ENCODE measurements around the gene CENPO.

The CENPO gene, protein sequence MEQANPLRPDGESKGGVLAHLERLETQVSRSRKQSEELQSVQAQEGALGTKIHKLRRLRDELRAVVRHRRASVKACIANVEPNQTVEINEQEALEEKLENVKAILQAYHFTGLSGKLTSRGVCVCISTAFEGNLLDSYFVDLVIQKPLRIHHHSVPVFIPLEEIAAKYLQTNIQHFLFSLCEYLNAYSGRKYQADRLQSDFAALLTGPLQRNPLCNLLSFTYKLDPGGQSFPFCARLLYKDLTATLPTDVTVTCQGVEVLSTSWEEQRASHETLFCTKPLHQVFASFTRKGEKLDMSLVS

DNA sequence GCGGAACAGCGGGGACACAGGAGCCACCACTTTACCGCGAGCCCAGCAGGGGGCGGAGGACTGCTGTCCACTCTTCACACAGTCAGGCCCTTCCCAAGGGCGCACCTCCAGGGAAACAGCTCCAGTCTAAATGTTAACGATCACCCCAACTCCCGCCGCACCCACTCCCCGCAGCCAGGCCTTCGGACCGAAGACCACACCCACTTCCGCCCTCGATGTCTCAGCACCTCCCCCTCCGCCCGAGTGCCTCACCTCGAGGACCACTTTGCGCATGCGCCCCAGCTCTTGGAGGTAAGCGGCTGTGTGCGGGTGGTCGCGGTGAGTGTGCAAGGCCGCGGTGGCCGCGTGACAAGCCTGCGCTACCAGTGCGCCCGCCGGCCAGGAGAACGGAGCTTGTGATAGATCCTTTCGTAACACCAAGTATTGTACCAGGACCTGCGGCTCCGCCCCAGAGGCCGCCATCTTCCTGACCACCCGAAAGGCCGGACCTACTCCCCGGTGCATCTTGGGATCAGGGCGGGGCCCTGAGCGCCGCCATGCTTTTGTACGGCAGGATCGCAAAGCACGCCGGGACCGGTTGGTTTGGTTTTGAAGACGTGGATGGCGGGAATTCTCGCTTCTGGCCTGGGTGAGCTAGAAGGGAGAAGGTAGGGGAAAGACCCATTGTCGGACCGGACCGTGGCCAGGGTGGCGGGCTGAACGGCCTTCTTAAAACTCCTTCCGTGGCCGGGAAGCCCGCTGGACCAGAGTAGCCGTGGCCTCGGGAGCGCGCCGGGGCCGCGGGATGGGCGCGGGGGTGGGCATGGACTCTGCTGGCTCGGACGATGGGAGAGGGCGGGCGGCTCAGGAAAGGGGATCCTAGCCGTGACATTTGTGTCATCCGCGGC lies at the start of gene CENPO, which contains the start of gene PTRHD1:
CENPO (plus strand) TSS at position 552 of the 887 bp plus-strand sequence. CDS start 495 bp downstream, outside the sequence.
PTRHD1 (minus strand) TSS at position 518 of the 887 bp plus-strand sequence; CDS start at position 504, 14 bp downstream.
- DNase-seq = peak; percentile 98

DNA sequence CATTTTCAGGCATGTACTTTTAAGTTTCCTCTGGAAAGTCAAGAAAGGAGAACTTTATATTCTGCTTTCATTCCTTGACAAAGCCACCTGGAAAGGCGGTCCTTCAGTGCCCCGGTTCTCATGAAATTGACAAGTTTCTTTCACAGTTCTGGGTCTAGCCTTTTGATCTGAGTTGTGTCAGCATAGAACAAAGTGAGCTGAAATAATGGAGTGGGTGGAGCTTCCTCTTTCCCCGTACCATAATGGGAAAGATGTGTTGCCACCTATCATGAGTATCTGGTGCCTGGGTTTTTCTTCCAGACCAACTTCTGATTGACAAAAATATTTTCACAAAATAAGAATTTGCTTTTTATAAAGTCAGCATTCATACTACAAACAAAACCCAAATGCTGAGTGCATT lies 49.3 kb upstream of the CENPO start:
- no peak for DNase-seq

GRCh38 chr2:24744356-24744755 lies 48.9 kb upstream of the CENPO start:
- DNase-seq = no peak

DNA sequence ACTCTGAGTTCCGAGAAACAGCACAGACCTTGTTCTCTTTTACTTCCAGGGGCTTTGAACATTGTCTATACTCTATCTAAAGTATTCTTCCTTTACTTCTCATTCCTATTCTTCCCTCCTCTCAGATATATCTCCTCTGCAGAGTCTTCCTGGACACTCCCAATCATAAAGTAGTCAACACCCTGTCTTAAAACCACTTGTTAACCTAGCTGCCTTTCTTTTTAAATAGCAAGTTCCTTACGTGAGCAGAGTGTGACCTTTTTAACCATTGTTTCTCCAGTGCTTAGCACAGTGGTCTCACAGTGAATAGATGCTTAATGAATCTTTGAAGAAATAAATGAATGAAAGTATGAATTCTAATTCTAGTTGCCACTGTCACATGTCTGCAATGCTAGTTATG lies 47.4 kb upstream of the CENPO start:
- no peak for DNase-seq

DNA sequence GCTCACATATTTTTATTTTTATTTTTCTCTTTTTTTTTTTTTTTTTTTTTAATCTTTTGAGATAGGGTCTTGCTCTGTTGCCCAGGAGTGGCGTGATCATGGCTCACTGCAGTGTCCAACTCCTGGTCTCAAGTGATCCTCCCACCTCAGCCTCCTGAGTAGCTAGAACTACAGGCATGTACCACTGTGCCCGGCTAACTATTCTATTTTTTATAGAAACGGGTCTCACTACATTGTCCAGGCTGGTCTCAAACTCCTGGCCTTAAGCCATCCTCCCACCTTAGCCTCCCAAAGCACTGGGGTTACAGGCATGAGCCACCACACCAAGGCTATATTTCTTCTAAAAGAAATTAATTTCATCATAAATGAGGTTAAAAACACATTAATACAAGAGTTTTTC lies 45.9 kb upstream of the CENPO start:
- no peak for DNase-seq

GRCh38 chr2:24749069-24749691 lies 44.0 kb upstream of the CENPO start:
- DNase-seq = no peak

GRCh38 chr2:24754985-24755705 lies 38.1 kb upstream of the CENPO start:
- no peak for DNase-seq

- no peak for DNase-seq
Measured at GRCh38 chr2:24756789-24757188, 36.4 kb upstream of the CENPO start.

DNA sequence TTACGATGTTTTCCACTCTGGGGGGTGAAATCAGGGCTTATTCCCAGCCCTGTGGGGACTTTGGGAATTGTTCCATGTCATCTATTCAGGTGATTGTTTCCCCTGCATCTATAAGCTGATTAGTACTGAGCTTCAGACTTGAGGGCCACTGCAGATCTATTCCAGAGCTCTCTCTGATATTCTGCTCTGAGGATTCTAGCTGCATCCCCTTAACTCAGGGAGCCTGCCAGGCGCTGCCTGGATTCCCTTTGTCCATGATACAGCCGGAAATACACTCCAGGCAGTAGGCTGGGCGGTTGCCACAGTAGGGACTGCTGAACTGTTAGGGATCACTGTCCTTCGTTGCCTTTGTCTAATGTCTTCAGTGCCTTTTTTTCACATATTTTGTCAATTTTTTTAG lies 31.4 kb upstream of the CENPO start:
- no peak for DNase-seq

DNA sequence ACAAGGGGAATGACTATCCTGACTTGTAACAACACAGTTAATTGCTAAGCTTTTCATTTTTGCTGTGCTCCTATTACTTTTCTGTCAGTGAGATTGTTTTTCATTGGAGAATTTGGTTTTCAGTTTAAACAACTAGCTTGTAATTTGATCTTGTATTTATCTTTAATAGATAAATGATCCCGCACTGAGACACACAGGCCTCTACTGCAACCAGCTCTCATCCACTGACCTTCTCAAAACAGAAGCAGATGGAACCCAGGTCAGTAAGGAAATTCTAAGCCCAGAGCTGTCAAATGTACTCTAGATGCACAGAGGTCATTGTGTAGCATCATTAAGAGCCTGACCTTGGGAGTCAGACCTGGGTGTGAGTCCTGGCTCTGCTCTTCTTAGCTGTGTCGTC lies 30.7 kb upstream of the CENPO start:
- DNase-seq = no peak

DNA sequence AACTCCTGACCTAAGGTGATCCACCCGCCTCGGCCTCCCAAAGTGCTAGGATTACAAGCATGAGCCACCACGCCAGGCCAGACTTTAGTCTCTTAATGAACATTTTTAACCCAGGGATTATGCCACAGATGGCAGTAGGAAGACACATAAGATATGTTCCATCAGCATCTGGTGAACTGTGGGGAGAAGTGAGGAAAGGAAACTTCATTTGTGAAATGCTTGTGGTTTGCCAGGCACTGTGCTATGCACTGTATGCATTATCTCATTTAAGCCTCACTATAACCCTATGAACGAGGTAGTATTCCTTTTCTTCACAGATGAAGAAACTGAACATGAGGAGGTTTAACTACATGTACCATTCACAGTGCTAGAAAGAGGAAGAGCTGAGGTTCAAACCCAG lies 29.4 kb upstream of the CENPO start:
- no peak for DNase-seq

GRCh38 chr2:24766609-24767008 lies 26.6 kb upstream of the CENPO start:
- no peak for DNase-seq

- no peak for DNase-seq
Measured at GRCh38 chr2:24768013-24768412, 25.2 kb upstream of the CENPO start.

- no peak for DNase-seq
Measured at GRCh38 chr2:24768601-24769000, 24.6 kb upstream of the CENPO start.

DNA sequence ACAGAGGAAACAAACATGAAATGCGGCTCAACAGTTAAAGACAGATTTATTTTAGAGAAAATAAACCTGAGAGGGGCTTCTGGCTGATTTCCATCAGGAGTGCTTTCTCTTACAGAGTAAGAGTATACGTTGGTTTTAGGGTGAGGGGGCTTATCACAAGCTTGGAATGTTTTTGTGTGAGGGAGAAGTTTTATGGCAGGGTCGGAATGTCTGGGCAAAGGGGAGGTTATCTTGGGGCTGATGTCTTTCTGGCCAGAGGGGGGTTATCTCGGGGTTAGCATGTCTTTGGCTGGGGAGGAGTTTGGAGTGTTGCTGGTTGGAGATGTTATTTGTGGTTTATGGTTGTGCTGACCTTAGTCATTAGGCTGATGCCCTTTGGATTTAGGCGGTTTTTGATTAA lies 22.2 kb upstream of the CENPO start:
- no peak for DNase-seq

DNA sequence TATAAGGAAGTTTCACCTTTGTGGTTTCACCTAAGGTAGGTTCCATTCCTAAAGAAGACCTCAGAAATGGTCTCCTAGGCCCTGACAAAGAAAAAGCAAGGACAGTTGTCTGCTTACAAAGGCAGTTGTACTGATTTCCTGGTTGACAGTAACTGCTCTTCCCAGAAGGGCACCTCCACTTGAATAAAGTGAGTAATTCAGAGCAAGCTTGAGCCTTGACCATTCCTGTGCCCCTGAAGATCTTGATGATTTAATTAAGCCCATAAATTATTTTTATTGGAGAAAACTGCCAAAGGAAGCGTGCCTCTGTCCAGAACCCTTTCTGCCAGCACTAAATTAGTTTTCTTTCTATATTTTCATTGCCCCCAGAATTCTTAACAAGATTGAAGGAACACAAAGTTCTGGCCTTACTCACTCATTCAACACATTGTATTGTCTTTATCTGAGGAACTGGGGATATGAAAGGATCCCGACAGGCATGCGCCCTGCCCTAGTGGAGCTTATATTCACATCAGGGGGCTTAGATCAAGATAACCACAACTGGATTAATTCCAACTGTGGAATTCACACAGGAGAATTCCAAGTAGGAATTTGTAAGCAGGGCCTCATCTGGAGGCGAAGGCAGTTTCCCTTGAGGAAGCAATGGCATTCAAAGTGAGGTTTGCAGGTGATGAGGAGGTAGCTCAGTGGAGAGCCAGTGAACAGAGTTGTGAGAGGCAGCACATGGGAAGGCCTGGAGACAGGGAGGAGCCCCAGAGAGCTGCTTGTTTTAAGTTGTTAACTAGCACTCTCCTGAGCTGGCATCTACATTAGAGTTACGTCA lies 21.2 kb upstream of the CENPO start:
- no peak for DNase-seq

DNA sequence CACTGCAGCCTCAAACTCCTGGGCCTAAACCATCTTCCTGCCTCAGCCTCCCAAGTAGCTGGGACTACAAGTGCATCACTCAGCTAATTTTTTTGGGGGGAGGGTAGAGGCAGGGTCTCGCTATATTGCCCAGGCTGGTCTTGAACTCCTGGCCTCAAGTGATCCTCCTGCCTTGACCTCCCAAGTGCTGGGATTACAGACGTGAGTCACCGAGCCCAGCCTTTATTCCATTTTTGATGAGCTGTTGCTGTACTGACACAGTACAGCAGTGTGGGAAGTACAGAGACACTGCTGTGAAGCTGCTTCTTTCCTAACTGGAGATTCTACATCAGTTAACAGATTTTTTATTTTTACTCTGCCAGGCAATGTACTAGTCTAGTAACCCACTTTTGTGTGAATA lies 18.9 kb upstream of the CENPO start:
- no peak for DNase-seq

GRCh38 chr2:24779116-24779515 lies 14.1 kb upstream of the CENPO start:
- DNase-seq = no peak

DNA sequence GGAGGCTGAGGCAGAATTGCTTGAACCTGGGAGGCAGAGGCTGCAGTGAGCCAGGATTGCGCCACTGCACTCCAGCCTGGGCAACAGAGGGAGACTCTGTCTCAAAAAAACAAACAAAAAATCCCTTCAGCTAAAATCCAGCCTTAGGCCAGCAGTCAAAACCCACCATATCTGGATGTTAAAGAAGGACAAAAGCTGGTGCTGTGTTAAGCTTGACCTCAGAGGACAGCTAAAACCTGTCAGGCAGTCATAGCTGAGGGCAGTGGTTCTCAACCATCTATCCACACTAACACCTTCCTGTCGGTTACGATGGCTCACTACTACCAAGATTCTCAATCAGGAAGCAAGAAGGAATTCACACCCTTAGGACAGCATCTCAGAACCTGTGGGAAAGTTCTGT lies 9.6 kb upstream of the CENPO start:
- no peak for DNase-seq

DNA sequence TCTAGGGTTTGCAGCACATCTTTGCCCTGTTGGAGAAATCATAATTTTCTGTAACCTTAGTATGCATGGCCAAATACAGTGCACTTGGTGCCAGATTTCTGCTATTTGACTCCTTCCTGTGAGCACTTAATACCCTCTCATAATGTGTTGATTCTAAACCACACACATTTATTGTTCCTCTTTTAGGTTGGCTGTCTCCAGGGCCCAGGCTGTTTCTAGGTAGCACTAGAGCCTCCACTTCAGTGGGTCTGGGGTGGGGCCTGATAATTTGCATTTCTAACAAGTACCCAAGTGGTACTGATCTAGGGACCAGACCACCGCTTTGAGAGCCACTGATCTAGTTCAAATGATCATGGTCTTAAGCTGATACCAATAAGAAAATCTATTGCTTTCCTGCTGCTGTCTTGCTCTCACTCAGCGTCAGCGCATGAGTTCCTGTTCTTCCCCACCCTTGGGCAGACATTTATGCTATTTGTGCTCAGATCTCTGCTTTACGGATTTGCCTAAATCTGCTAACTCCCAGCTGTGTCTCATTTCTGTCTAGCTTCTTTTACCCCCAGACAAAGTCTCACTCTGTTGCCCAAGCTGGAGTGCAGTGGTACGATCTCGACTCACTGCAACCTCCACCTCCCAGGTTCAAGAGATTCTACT lies 7.4 kb upstream of the CENPO start:
- no peak for DNase-seq

GRCh38 chr2:24787532-24787931 lies 5.7 kb upstream of the CENPO start:
- DNase-seq = no peak

DNA sequence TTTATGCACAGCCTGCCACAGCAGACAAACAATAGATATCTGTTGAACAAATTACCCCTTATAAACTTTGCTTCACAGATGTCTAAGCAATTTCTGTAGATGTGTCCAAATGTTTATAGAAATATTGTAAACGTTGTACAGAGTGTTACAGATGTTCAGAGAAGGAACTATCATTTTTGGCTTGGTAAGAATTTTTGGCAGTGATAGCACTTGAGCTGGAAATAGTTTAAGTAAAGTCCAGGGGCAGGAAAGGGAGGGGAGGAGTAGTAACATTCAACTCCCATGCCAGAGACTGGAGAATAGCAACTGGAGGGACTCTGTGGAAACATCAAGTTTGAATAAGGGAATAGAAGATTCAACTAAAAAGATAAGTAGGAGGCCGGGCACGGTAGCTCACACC lies 4.4 kb upstream of the CENPO start:
- DNase-seq = no peak
